Measurements from ENCODE around the gene MSMB. TPM values are rescaled to one million over a fixed set of nuclear protein-coding genes. Genes with fewer than 3 reads are reported as not detected.

MSMB gene
- total and polyA plus RNA-seq, 9 of the 15 experiments (the other 6 are each of a cell fraction or from before 2014, with no cell fraction given), result 0.21 to 0.60 TPM; not detected in 7

DNA sequence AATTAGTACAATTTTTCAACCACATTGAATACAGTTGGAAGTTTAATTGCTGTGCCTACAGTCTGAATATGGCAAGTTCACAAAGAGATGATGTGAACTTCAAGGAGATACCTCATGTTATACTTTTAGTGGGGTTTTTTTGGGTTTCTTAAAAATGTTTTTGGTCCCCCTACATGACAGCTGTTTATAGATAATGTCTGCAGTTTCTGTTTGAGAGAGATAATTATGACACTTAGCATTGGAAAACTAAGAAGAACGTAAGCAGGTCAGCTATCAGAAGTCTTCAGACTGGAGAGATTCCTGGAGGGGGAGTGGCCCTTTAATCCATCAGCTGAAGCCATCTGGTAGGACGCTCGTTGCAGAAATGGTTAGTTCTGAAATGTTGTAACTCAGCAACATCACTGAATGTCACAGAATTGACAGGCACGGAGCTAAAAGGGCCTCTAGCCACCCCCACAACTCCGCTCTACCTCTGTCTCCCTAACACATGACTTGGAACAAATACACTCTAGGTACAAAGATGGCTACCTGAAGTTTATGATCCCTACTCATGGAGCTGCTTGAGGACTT is 44.8 kb downstream of the MSMB start (continued):
- TF ChIP-seq FUS (optimal IDR thresholded peaks at IDR 0.05; ENCODE audit: low read depth, low read length), result no peak
- TF ChIP-seq SMARCB1 (IDR thresholded peaks at IDR 0.05; ENCODE audit: insufficient read length, low read depth), result peak; percentile 94
- TF ChIP-seq, protein P1, sequence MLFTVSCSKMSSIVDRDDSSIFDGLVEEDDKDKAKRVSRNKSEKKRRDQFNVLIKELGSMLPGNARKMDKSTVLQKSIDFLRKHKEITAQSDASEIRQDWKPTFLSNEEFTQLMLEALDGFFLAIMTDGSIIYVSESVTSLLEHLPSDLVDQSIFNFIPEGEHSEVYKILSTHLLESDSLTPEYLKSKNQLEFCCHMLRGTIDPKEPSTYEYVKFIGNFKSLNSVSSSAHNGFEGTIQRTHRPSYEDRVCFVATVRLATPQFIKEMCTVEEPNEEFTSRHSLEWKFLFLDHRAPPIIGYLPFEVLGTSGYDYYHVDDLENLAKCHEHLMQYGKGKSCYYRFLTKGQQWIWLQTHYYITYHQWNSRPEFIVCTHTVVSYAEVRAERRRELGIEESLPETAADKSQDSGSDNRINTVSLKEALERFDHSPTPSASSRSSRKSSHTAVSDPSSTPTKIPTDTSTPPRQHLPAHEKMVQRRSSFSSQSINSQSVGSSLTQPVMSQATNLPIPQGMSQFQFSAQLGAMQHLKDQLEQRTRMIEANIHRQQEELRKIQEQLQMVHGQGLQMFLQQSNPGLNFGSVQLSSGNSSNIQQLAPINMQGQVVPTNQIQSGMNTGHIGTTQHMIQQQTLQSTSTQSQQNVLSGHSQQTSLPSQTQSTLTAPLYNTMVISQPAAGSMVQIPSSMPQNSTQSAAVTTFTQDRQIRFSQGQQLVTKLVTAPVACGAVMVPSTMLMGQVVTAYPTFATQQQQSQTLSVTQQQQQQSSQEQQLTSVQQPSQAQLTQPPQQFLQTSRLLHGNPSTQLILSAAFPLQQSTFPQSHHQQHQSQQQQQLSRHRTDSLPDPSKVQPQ (CRISPR knock-in tag; IDR thresholded peaks at IDR 0.05; ENCODE audit: borderline replicate concordance), result peak; percentile 86; the same call in 1 of the 2 replicates
- no peak for TF ChIP-seq ASH1L (IDR thresholded peaks at IDR 0.05; ENCODE audit: borderline replicate concordance, low read depth, partially characterized antibody)
- TF ChIP-seq, protein P2, sequence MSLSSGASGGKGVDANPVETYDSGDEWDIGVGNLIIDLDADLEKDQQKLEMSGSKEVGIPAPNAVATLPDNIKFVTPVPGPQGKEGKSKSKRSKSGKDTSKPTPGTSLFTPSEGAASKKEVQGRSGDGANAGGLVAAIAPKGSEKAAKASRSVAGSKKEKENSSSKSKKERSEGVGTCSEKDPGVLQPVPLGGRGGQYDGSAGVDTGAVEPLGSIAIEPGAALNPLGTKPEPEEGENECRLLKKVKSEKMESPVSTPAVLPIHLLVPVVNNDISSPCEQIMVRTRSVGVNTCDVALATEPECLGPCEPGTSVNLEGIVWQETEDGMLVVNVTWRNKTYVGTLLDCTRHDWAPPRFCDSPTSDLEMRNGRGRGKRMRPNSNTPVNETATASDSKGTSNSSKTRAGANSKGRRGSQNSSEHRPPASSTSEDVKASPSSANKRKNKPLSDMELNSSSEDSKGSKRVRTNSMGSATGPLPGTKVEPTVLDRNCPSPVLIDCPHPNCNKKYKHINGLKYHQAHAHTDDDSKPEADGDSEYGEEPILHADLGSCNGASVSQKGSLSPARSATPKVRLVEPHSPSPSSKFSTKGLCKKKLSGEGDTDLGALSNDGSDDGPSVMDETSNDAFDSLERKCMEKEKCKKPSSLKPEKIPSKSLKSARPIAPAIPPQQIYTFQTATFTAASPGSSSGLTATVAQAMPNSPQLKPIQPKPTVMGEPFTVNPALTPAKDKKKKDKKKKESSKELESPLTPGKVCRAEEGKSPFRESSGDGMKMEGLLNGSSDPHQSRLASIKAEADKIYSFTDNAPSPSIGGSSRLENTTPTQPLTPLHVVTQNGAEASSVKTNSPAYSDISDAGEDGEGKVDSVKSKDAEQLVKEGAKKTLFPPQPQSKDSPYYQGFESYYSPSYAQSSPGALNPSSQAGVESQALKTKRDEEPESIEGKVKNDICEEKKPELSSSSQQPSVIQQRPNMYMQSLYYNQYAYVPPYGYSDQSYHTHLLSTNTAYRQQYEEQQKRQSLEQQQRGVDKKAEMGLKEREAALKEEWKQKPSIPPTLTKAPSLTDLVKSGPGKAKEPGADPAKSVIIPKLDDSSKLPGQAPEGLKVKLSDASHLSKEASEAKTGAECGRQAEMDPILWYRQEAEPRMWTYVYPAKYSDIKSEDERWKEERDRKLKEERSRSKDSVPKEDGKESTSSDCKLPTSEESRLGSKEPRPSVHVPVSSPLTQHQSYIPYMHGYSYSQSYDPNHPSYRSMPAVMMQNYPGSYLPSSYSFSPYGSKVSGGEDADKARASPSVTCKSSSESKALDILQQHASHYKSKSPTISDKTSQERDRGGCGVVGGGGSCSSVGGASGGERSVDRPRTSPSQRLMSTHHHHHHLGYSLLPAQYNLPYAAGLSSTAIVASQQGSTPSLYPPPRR (CRISPR knock-in tag; IDR thresholded peaks at IDR 0.05; ENCODE audit: borderline replicate concordance), result peak; percentile 90; the same call in 1 of the 2 replicates
- no peak for TF ChIP-seq SMC3 (conservative IDR thresholded peaks at IDR 0.05; ENCODE audit: insufficient read depth, low read depth, low read length)
- TF ChIP-seq ZKSCAN3 (CRISPR knock-in tag; IDR thresholded peaks at IDR 0.05), result no peak
- TF ChIP-seq ZKSCAN8 (CRISPR knock-in tag; IDR thresholded peaks at IDR 0.05), result peak; percentile 97
- TF ChIP-seq ZNF24 (IDR thresholded peaks at IDR 0.05), result peak; percentile 76; the same call in 1 of the 2 replicates
- TF ChIP-seq, protein P3, sequence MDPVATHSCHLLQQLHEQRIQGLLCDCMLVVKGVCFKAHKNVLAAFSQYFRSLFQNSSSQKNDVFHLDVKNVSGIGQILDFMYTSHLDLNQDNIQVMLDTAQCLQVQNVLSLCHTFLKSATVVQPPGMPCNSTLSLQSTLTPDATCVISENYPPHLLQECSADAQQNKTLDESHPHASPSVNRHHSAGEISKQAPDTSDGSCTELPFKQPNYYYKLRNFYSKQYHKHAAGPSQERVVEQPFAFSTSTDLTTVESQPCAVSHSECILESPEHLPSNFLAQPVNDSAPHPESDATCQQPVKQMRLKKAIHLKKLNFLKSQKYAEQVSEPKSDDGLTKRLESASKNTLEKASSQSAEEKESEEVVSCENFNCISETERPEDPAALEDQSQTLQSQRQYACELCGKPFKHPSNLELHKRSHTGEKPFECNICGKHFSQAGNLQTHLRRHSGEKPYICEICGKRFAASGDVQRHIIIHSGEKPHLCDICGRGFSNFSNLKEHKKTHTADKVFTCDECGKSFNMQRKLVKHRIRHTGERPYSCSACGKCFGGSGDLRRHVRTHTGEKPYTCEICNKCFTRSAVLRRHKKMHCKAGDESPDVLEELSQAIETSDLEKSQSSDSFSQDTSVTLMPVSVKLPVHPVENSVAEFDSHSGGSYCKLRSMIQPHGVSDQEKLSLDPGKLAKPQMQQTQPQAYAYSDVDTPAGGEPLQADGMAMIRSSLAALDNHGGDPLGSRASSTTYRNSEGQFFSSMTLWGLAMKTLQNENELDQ (CRISPR knock-in tag; IDR thresholded peaks at IDR 0.05; ENCODE audit: borderline replicate concordance), result no peak
- no peak for TF ChIP-seq HNRNPH1 (optimal IDR thresholded peaks at IDR 0.05; ENCODE audit: low read depth, low read length)
- TF ChIP-seq, protein P4, sequence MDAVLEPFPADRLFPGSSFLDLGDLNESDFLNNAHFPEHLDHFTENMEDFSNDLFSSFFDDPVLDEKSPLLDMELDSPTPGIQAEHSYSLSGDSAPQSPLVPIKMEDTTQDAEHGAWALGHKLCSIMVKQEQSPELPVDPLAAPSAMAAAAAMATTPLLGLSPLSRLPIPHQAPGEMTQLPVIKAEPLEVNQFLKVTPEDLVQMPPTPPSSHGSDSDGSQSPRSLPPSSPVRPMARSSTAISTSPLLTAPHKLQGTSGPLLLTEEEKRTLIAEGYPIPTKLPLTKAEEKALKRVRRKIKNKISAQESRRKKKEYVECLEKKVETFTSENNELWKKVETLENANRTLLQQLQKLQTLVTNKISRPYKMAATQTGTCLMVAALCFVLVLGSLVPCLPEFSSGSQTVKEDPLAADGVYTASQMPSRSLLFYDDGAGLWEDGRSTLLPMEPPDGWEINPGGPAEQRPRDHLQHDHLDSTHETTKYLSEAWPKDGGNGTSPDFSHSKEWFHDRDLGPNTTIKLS (IDR thresholded peaks at IDR 0.05; ENCODE audit: borderline replicate concordance, low read depth), result peak; percentile 58; the same call in 1 of the 2 replicates
- TF ChIP-seq ZNF232 (CRISPR knock-in tag; IDR thresholded peaks at IDR 0.05), result no peak
- TF ChIP-seq ZNF695 (CRISPR knock-in tag; IDR thresholded peaks at IDR 0.05), result no peak
- TF ChIP-seq BRD4 (IDR thresholded peaks at IDR 0.05), result no peak
- TF ChIP-seq, protein P5, sequence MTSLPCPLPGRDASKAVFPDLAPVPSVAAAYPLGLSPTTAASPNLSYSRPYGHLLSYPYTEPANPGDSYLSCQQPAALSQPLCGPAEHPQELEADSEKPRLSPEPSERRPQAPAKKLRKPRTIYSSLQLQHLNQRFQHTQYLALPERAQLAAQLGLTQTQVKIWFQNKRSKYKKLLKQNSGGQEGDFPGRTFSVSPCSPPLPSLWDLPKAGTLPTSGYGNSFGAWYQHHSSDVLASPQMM (CRISPR knock-in tag; IDR thresholded peaks at IDR 0.05), result no peak
